ENCODE data around the gene WDR43.

WDR43 gene

DNA sequence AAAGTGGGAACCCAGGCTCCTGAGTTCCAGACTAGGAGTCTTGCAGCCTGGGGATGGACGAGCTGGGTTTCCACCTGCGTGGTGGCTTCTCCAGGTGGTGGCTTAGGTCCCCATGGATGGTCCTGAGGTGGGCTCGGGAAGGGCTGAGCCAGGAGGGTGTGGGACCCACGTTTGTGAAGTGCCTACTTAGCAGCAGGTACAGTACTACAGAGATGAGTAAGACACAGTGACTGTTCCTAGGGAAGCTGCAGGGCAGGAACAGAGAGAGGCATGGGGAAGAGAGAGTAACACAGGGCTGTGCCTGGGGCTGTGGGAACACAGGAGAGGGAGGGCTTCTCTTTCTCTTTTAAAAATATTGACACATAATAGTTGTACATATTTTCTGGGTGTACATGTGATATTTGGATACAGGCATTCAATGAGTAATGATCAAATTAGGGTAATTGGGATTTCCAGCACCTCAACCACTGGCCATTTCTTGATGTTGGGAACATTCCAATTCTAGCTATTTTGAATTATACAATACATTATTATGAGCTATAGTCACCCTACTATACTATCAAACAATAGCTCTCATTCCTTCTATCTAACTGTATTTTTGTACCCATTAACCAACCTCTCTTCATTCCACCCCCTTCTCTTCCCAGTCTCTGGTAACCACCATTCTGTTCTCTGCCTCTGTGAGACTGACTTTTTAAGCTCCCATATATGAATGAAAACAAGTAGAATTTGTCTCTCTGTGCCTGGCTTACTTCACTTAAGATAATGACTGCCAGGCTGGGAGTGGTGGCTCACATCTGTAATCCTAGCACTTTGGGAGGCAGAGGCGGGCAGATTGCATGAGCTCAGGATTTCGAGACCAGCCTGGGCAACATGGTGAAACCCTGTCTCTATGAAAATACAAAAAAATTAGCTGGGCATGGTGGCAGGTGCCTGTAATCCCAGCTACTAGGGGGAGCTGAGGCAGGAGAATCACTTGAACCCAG, 101.6 kb downstream of the WDR43 start:
- no peak for DNase-seq

DNA sequence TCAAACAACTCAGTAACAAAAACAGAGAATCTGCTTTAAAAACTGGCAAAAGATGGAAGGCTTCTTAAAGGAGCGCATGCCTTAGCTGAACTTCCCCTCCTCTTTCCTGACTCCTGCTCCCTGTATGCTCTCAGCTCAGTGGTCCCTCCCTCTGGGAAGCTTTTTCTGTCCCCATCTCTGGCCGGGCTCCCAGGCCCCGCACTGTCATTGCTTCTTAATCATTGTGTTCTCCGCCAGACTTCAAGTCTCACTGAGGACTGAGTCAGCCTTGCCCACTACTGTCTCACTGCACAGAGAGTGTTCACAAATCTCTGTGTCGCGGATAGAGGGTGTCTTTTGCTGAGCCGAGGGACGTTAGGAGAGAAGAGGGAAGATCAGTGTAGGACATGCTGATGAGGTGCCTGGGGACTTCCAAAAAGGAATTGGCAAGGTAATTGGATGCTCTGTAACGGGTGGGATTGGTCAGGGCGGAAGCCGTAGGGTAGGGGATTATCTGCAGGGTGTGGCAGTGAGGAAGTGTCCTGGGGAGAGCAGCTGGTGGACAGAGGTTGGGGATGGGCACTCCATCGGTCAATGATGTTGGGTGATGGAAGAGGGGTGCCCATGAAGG, 102.9 kb downstream of the WDR43 start:
- no peak for DNase-seq

All from NCI-H1694 (cell line).